Urinary bladder (tissue), 4 donors: ENCODE data around the gene STX17. TPM values are rescaled to one million over a fixed set of nuclear protein-coding genes. Genes with fewer than 3 reads are reported as not detected.

Experiments used
- DNase-seq: peaks from one replicate; pipeline ENCODE4 v3.0.0-alpha.2; 2015; ENCODE audit errors: extremely low spot score
- H3K27ac ChIP-seq: one replicate; pipeline ENCODE4 v1.5.1; 2013; ENCODE audit warnings: low read depth, mild to moderate bottlenecking, moderate library complexity
- H3K36me3 ChIP-seq: one replicate; pipeline ENCODE4 v1.6.1; 2013; ENCODE audit warnings: mild to moderate bottlenecking, moderate library complexity; ENCODE audit not compliant: insufficient read depth
- H3K4me1 ChIP-seq: one replicate; pipeline ENCODE4 v1.6.1; 2013; ENCODE audit warnings: mild to moderate bottlenecking, moderate library complexity; ENCODE audit not compliant: insufficient read depth
- H3K4me3 ChIP-seq: one replicate; pipeline ENCODE4 v1.5.1; 2013; ENCODE audit warnings: low read depth, low read length
- WGBS: extraction: QIAGEN DNeasy Blood & Tissue Kit; methylation state at CpG from one replicate; pipeline ENCODE4 v1.1.7; 2013; 5-methylcytosine and 5-hydroxymethylcytosine counted together
- polyA plus RNA-seq: library from polyadenylated mRNA; stranded (reverse); fragments of 200-250 nt; gene quantifications from one replicate; pipeline ENCODE4 v1.2.3, GENCODE V29; 2013
- total RNA-seq: library from RNA; depleted of rRNA; stranded (reverse); fragments of >200 nt; gene quantifications from one replicate; pipeline ENCODE4 v1.2.3, GENCODE V29; 2014
- donor health status: healthy with polysubstance abuse.
- donor health status: healthy.

Gene STX17
- total and polyA plus RNA-seq, 2 donors, result 14.5 to 42.8 TPM

DNA sequence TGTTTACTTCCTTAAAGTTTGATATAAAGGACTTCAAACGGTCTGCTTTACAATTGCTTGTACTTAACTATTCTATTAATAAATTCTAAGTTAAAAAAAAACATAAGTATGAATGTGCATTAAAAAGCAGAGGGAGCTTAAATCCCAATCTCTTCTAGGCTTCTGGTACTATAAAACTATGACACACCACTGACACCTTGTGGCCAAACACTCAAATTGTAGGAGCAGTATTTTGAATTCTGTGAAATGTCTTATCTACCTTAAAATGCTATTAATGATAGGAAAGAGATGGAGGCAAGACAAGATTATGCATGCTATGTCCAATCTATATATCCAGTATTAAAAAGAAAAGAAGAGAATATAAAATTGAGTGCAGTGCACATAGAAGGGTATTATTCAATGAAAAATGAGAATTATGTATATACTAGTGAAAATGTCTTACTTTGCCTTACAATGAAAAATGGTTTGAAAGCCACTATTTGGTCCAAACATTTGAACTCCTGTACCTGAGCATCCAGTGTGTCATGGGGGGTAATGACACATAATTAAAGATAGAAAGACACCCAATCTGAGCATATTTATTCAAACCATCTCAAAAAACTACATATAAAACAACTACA is 104.7 kb downstream of the STX17 start:
- H3K4me3 ChIP-seq, result no peak overlapping the region
- no peak for DNase-seq
- peaks cover 3% of the 10 kb centered on the region for H3K36me3 ChIP-seq
- no peak overlapping the region for H3K27ac ChIP-seq
- no peaks in the 10 kb centered on the region for H3K4me1 ChIP-seq
- 62% methylated on average over 1 of the region's 1 CpG for WGBS

GRCh38 chr9:100012279-100012678 is 105.8 kb downstream of the STX17 start:
- no peak for DNase-seq
- H3K27ac ChIP-seq, result no peak overlapping the region
- no peaks in the 10 kb centered on the region for H3K36me3 ChIP-seq
- no peak overlapping the region for H3K4me3 ChIP-seq
- no peaks in the 10 kb centered on the region for H3K4me1 ChIP-seq

DNA sequence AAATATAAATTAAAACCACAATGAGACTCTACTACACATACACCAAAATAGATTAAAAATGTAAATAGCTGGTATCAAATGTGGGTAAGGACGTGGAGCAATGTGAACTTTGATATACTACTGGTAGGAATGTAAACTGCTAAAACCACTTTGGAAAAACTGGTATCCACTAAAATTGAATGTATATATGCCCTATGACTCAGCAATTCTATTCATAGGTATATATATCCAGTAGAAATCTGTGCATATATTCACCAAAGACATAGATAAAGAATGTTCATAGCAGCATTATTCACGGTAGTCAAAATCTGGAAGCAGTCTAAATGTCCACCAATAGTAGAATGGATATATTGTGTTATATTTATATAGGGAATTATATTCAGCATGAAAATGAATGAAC is 107.1 kb downstream of the STX17 start:
- no peak for DNase-seq
- no peaks in the 10 kb centered on the region for H3K36me3 ChIP-seq
- no peak overlapping the region for H3K4me3 ChIP-seq
- no peaks in the 10 kb centered on the region for H3K4me1 ChIP-seq
- H3K27ac ChIP-seq, result no peak overlapping the region
- WGBS, result 88% methylated on average over 2 of the region's 2 CpGs

- Histone ChIP-seq H3K4me1 (no peaks in the 10 kb centered on the region), H3K27ac (no peak overlapping the region), H3K36me3 (peaks cover 3% of the 10 kb centered on the region), H3K4me3 (no peak overlapping the region)
- DNase-seq, result no peak
These were observed 108.4 kb downstream of the STX17 start for GRCh38 chr9:100014846-100015245.

GRCh38 chr9:100019541-100019940 is 113.1 kb downstream of the STX17 start:
- peaks cover 5% of the 10 kb centered on the region for H3K36me3 ChIP-seq
- no peak overlapping the region for H3K4me3 ChIP-seq
- WGBS, result 96% methylated on average over 1 of the region's 1 CpG
- H3K27ac ChIP-seq, result no peak overlapping the region
- H3K4me1 ChIP-seq, result no peaks in the 10 kb centered on the region
- DNase-seq, result no peak

Other genes starting within 250 kb of the STX17 start
- 4.7 TPM for gene NR4A3, start 84.8 kb upstream of the STX17 start, total RNA-seq
- 4.8 TPM for gene NR4A3, start 84.8 kb upstream of the STX17 start, polyA plus RNA-seq
- gene ERP44, start 192.3 kb downstream of the STX17 start, total RNA-seq, result 26.6 TPM
- 17.7 TPM for gene ERP44, start 192.3 kb downstream of the STX17 start, polyA plus RNA-seq
- gene INVS, start 192.6 kb downstream of the STX17 start, total RNA-seq, result 59.3 TPM
- 7.4 TPM for gene INVS, start 192.6 kb downstream of the STX17 start, polyA plus RNA-seq